GM10266 (cell line): Measurements from ENCODE around the gene RBM34.
"Not testable (repeated sequence)": the region's sequence is repeated elsewhere in the genome, so short reads cannot be mapped to it uniquely, and the experiment has no call there.

Source experiments
- DNase-seq: peaks from one replicate; pipeline ENCODE4 v3.0.0; 2012; ENCODE audit errors: extremely low spot score
- TF ChIP-seq, protein P1 (sequence below): IDR thresholded peaks from 2 replicates; pipeline ENCODE4 v1.5.1; 2012; ENCODE audit warnings: mild to moderate bottlenecking, low read depth; ENCODE audit not compliant: control insufficient read depth, insufficient read depth; ENCODE audit errors: missing control alignments

RBM34 gene, protein sequence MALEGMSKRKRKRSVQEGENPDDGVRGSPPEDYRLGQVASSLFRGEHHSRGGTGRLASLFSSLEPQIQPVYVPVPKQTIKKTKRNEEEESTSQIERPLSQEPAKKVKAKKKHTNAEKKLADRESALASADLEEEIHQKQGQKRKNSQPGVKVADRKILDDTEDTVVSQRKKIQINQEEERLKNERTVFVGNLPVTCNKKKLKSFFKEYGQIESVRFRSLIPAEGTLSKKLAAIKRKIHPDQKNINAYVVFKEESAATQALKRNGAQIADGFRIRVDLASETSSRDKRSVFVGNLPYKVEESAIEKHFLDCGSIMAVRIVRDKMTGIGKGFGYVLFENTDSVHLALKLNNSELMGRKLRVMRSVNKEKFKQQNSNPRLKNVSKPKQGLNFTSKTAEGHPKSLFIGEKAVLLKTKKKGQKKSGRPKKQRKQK

GRCh38 chr1:235160957-235161684 lies at the start of gene RBM34:
TSS of gene RBM34 (minus strand) at chr1:235161250. CDS start at chr1:235161226, 24 bp downstream.
- TF ChIP-seq, protein P1, sequence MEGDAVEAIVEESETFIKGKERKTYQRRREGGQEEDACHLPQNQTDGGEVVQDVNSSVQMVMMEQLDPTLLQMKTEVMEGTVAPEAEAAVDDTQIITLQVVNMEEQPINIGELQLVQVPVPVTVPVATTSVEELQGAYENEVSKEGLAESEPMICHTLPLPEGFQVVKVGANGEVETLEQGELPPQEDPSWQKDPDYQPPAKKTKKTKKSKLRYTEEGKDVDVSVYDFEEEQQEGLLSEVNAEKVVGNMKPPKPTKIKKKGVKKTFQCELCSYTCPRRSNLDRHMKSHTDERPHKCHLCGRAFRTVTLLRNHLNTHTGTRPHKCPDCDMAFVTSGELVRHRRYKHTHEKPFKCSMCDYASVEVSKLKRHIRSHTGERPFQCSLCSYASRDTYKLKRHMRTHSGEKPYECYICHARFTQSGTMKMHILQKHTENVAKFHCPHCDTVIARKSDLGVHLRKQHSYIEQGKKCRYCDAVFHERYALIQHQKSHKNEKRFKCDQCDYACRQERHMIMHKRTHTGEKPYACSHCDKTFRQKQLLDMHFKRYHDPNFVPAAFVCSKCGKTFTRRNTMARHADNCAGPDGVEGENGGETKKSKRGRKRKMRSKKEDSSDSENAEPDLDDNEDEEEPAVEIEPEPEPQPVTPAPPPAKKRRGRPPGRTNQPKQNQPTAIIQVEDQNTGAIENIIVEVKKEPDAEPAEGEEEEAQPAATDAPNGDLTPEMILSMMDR, result peak; percentile 38
- DNase-seq, result peak; percentile 89

GRCh38 chr1:235207209-235207565 lies 46.1 kb upstream of the RBM34 start:
- TF ChIP-seq, protein P1, result no peak
- no peak for DNase-seq

- TF ChIP-seq, protein P1, result no peak
- DNase-seq, result no peak
Measured at GRCh38 chr1:235206533-235207208, 45.6 kb upstream of the RBM34 start.

GRCh38 chr1:235205687-235206086 lies 44.6 kb upstream of the RBM34 start:
- no peak for DNase-seq
- TF ChIP-seq, protein P1, result no peak

DNA sequence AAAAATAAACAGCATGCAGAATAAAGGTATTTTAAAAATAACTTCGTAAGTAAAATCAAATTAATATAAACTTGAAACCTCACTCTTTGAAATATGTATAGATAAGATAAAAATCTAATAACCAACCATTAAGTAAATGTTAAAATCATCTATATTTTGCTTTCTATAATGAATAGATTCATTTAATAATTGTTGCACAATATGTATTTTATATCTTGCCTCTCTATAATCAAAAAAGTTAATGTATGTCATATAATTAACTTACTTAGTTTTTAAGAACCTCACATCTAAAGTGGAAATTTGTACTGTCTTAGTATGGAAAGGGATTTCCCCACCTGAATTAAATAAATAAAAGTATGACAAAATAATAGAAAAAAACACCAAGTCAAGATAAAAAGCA lies 42.4 kb upstream of the RBM34 start:
- no peak for DNase-seq
- TF ChIP-seq, protein P1, result no peak

DNA sequence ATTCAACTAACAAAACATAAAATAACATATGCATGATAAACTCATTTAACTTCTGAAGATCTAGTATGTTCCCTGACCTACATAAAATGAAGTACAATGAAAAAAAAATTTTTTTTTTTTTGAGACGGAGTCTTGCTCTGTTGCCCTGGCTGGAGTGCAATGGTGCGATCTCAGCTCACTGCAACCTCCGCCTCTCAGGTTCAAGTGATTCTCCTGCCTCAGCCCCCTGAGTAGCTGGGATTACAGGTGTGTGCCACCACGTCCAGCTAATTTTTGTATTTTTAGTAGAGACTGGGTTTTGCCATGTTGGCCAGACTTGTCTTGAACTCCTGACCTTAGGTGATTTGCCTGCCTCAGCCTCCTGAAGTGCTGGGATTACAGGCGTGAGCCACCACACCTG lies 41.4 kb upstream of the RBM34 start:
- not testable (repeated sequence) for DNase-seq

GRCh38 chr1:235199441-235199840 lies 38.4 kb upstream of the RBM34 start:
- TF ChIP-seq, protein P1, result no peak
- no peak for DNase-seq
